Trophoblast cell (in vitro differentiated cells and primary cell): ENCODE results near the gene ULK4.

Experiments used
- DNase-seq, 2 donors: peaks; one replicate each; pipeline ENCODE4 v3.0.0-alpha.2; 2016
- H2AFZ ChIP-seq: 2 replicates; pipeline ENCODE4 v1.6.1; 2013; ENCODE audit warnings: low read length, moderate library complexity, mild to moderate bottlenecking; ENCODE audit not compliant: insufficient read depth, poor library complexity
- H2AK5ac ChIP-seq: 2 replicates; pipeline ENCODE4 v1.6.1; 2013; ENCODE audit warnings: mild to moderate bottlenecking, low read length
- H2BK120ac ChIP-seq: 2 replicates; pipeline ENCODE4 v1.6.1; 2013; ENCODE audit warnings: low read length, mild to moderate bottlenecking, moderate library complexity; ENCODE audit not compliant: insufficient read depth, poor library complexity
- H2BK12ac ChIP-seq: 2 replicates; pipeline ENCODE4 v1.6.1; 2013; ENCODE audit warnings: mild to moderate bottlenecking, low read length, moderate library complexity
- H2BK5ac ChIP-seq: 2 replicates; pipeline ENCODE4 v1.6.1; 2013; ENCODE audit warnings: low read length, low read depth, moderate library complexity, mild to moderate bottlenecking; ENCODE audit not compliant: poor library complexity
- H3K14ac ChIP-seq: 2 replicates; pipeline ENCODE4 v1.6.1; 2013; ENCODE audit warnings: mild to moderate bottlenecking, low read length
- H3K18ac ChIP-seq: 2 replicates; pipeline ENCODE4 v1.6.1; 2013; ENCODE audit warnings: mild to moderate bottlenecking, low read length
- H3K23ac ChIP-seq: 2 replicates; pipeline ENCODE4 v1.6.1; 2013; ENCODE audit warnings: low read length
- H3K27ac ChIP-seq: 2 replicates; pipeline ENCODE4 v1.5.1; 2013; ENCODE audit warnings: low read depth, mild to moderate bottlenecking, inconsistent platforms, low read length, moderate library complexity
- H3K27me3 ChIP-seq: 2 replicates; pipeline ENCODE4 v1.6.1; 2013; ENCODE audit warnings: inconsistent platforms, mild to moderate bottlenecking, low read length, moderate library complexity; ENCODE audit not compliant: insufficient read depth
- H3K36me3 ChIP-seq, 2 experiments: 1 replicate in 1 of 2; 2 replicates in 1 of 2; pipeline ENCODE4 v1.6.1; 2013; ENCODE audit warnings: low read length in 2 of 2, mild to moderate bottlenecking in 2 of 2, moderate library complexity in 1 of 2; ENCODE audit not compliant: insufficient read depth in 2 of 2, control insufficient read depth in 1 of 2
- H3K4ac ChIP-seq: 2 replicates; pipeline ENCODE4 v1.6.1; 2013; ENCODE audit warnings: low read depth, mild to moderate bottlenecking, low read length, moderate library complexity
- H3K4me1 ChIP-seq, 2 experiments: 1 replicate in 1 of 2; 2 replicates in 1 of 2; pipeline ENCODE4 v1.6.1; 2013; ENCODE audit warnings: low read length in 2 of 2, mild to moderate bottlenecking in 2 of 2, moderate library complexity in 1 of 2; ENCODE audit not compliant: insufficient read depth in 2 of 2, control insufficient read depth in 1 of 2
- H3K4me2 ChIP-seq: 2 replicates; pipeline ENCODE4 v1.6.1; 2013; ENCODE audit warnings: inconsistent platforms, mild to moderate bottlenecking, low read length, moderate library complexity
- H3K4me3 ChIP-seq: 2 replicates; pipeline ENCODE4 v1.5.1; 2013; ENCODE audit warnings: mild to moderate bottlenecking, low read depth, low read length, inconsistent platforms
- H3K79me1 ChIP-seq: one replicate; pipeline ENCODE4 v1.6.1; 2013; ENCODE audit warnings: low read length
- H3K79me2 ChIP-seq: 2 replicates; pipeline ENCODE4 v1.6.1; 2013; ENCODE audit warnings: low read length, mild to moderate bottlenecking; ENCODE audit not compliant: control insufficient read depth, insufficient read depth, poor library complexity
- H3K9ac ChIP-seq: 2 replicates; pipeline ENCODE4 v1.6.1; 2013; ENCODE audit warnings: mild to moderate bottlenecking, low read length
- H3K9me3 ChIP-seq: 2 replicates; pipeline ENCODE4 v1.6.1; 2013; ENCODE audit warnings: low read depth, mild to moderate bottlenecking, control low read depth, inconsistent platforms, low read length; ENCODE audit not compliant: insufficient read depth
- H4K12ac ChIP-seq: 2 replicates; pipeline ENCODE4 v1.6.1; 2013; ENCODE audit warnings: low read depth, mild to moderate bottlenecking, low read length, moderate library complexity
- H4K8ac ChIP-seq: 2 replicates; pipeline ENCODE4 v1.6.1; 2013; ENCODE audit warnings: low read depth, mild to moderate bottlenecking, low read length, moderate library complexity
- H4K91ac ChIP-seq: one replicate; pipeline ENCODE4 v1.6.1; 2013; ENCODE audit warnings: low read depth, mild to moderate bottlenecking, low read length, moderate library complexity
- WGBS: extraction: QIAGEN DNeasy Blood & Tissue Kit; methylation state at CpG from one replicate; pipeline ENCODE4 v1.1.7; 2013; ENCODE audit warnings: missing lambda C conversion rate; ENCODE audit not compliant: insufficient read length, insufficient coverage; ENCODE audit errors: extremely low coverage; 5-methylcytosine and 5-hydroxymethylcytosine counted together

The ULK4 gene

DNA sequence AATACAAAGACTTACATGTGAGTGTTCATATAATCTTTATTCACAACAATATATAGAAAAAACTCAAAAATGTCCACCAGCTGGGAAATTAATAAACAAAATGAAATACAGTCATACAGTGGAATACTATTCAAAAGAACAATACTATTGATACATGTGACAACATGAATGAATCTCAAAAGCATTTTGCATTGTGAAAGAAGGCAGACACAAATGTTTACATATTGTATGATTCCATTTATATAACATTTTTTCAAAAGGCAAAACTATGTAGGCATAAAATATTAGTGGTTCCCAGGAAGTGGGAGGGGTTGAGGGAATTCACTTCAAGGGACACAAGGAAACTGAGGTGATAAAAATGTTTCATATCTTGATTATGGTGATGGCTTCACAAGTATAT is 459.4 kb downstream of the ULK4 start:
- H2AFZ ChIP-seq: no peak overlapping the region
- H3K27me3 ChIP-seq: no peaks in the 10 kb centered on the region
- no peak overlapping the region for H2BK5ac ChIP-seq
- no peak overlapping the region for H4K12ac ChIP-seq
- H3K9me3 ChIP-seq: no peaks in the 10 kb centered on the region
- no peak overlapping the region for H2AK5ac ChIP-seq
- H3K4me3 ChIP-seq: no peak overlapping the region
- H4K8ac ChIP-seq: no peak overlapping the region
- no peak overlapping the region for H3K27ac ChIP-seq
- H3K18ac ChIP-seq: no peak overlapping the region
- no peak overlapping the region for H3K4me2 ChIP-seq
- H3K79me2 ChIP-seq: no peaks in the 10 kb centered on the region
- no peak for DNase-seq
- H3K4me1 ChIP-seq: no peaks in the 10 kb centered on the region
- H3K4ac ChIP-seq: no peak overlapping the region
- H3K36me3 ChIP-seq: no peaks in the 10 kb centered on the region
- no peak overlapping the region for H3K14ac ChIP-seq
- no peak overlapping the region for H3K23ac ChIP-seq
- no peak overlapping the region for H3K9ac ChIP-seq
- no peak overlapping the region for H2BK12ac ChIP-seq
- H2BK120ac ChIP-seq: no peak overlapping the region
- no peak overlapping the region for H4K91ac ChIP-seq
- H3K79me1 ChIP-seq: no peaks in the 10 kb centered on the region

DNA sequence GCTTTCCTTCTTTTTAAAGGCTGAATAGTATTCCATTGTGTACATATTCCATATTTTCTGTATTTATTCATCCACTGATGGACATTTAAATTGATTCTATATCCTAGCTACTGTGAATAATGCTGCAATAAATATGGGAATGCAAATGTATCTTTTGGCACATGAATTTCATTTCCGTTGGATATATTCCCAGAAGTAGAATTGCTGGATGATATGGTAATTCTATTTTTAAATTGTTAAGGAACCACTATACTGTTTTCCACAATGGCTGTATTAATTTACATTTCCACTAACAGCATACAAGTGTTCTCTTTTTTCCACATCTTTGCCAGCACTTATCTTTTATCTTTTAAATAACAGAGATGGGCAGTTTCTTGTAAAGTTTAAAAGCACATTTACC is 459.9 kb downstream of the ULK4 start:
- no peak overlapping the region for H3K14ac ChIP-seq
- H4K91ac ChIP-seq: no peak overlapping the region
- no peak overlapping the region for H4K12ac ChIP-seq
- H3K79me2 ChIP-seq: no peaks in the 10 kb centered on the region
- no peaks in the 10 kb centered on the region for H3K27me3 ChIP-seq
- no peaks in the 10 kb centered on the region for H3K36me3 ChIP-seq
- H3K9me3 ChIP-seq: no peaks in the 10 kb centered on the region
- WGBS: no CpG with 5 or more reads among the region's 1 CpG
- no peak overlapping the region for H2BK12ac ChIP-seq
- no peak for DNase-seq
- H2BK120ac ChIP-seq: no peak overlapping the region
- H3K9ac ChIP-seq: no peak overlapping the region
- H2AFZ ChIP-seq: no peak overlapping the region
- no peak overlapping the region for H3K4me3 ChIP-seq
- no peak overlapping the region for H4K8ac ChIP-seq
- H2AK5ac ChIP-seq: no peak overlapping the region
- H3K79me1 ChIP-seq: no peaks in the 10 kb centered on the region
- H3K18ac ChIP-seq: no peak overlapping the region
- no peak overlapping the region for H3K4ac ChIP-seq
- H3K27ac ChIP-seq: no peak overlapping the region
- H2BK5ac ChIP-seq: no peak overlapping the region
- no peak overlapping the region for H3K4me2 ChIP-seq
- no peak overlapping the region for H3K23ac ChIP-seq
- H3K4me1 ChIP-seq: no peaks in the 10 kb centered on the region

DNA sequence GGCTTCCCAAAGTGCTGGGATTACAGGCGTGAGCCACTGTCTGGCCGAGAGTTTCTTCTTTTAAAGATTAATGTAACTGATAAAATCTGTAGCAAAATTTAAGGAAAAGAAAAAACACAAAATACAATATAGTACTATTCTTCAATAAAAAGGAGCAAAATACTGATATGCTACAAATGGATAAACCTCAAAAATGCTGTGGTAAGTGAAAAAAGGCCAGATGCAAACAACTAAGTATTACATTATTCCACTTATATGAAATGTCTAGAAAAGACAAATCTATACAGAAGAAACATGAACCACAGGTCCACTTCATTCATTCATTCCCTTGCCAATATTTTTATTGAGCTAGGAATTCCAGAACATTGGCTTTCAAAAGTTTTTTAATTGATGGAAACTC is 463.1 kb downstream of the ULK4 start:
- Histone ChIP-seq H3K27me3 (no peaks in the 10 kb centered on the region), H3K14ac (no peak overlapping the region), H4K12ac (no peak overlapping the region), H3K18ac (no peak overlapping the region), H3K27ac (no peak overlapping the region), H4K91ac (no peak overlapping the region), H2BK5ac (no peak overlapping the region), H3K9ac (no peak overlapping the region), H3K4me2 (no peak overlapping the region), H3K9me3 (no peaks in the 10 kb centered on the region), H3K36me3 (no peaks in the 10 kb centered on the region), H3K4me1 (no peaks in the 10 kb centered on the region), H4K8ac (no peak overlapping the region), H3K79me2 (no peaks in the 10 kb centered on the region), H2AK5ac (no peak overlapping the region), H3K4ac (no peak overlapping the region), H3K79me1 (no peaks in the 10 kb centered on the region), H3K4me3 (no peak overlapping the region), H2AFZ (no peak overlapping the region), H3K23ac (no peak overlapping the region), H2BK120ac (no peak overlapping the region), H2BK12ac (no peak overlapping the region)
- WGBS: no CpG with 5 or more reads among the region's 2 CpGs
- no peak for DNase-seq

DNA sequence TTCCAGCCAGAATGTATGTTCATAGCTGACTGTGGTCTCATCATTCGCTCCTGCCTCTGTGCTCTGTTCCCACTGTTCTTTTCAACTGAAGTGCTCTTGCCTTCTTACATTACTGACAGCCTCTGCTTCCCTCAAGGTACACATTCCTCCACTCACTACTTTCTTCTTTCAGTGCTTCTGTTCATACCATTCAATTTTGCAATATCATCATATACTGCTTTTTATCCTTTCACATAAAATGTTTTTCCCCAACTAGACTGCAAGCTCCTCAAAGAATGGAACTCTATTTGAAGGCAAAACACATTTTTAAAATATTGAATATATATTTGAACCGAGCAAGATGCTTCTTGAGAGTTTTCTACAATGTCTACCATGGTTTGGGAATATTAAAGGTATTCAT is 471.5 kb downstream of the ULK4 start:
- Histone ChIP-seq H3K79me2 (no peaks in the 10 kb centered on the region), H3K27ac (no peak overlapping the region), H4K91ac (no peak overlapping the region), H3K9ac (no peak overlapping the region), H3K9me3 (no peaks in the 10 kb centered on the region), H2AFZ (no peak overlapping the region), H3K4me3 (no peak overlapping the region), H4K12ac (no peak overlapping the region), H3K79me1 (no peaks in the 10 kb centered on the region), H3K4me1 (no peaks in the 10 kb centered on the region), H3K14ac (no peak overlapping the region), H2BK120ac (no peak overlapping the region), H3K4ac (no peak overlapping the region), H4K8ac (no peak overlapping the region), H3K27me3 (no peaks in the 10 kb centered on the region), H3K23ac (no peak overlapping the region), H3K18ac (no peak overlapping the region), H3K36me3 (no peaks in the 10 kb centered on the region), H2BK12ac (no peak overlapping the region), H2BK5ac (no peak overlapping the region), H3K4me2 (no peak overlapping the region), H2AK5ac (no peak overlapping the region)
- WGBS: no CpG with 5 or more reads among the region's 2 CpGs
- DNase-seq: no peak

DNA sequence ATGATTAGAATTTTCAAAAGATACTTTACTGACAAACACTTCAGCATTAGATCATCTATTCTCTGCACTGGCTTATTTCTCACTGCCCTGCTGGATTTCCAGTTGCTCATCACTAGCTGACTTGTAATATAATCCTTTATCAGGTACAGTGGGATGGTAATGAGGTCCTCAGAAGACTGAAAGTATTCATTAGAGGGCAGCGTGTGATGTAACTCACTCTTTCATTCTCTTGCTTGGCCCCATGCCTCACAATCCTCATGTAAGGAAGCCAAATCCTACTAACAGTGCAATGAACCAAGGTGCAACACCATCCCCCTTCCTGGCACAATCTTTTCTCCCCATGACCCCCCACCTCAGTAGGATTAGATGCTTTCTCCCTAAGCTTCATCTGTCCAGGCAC is 472.7 kb downstream of the ULK4 start:
- Histone ChIP-seq H2BK12ac (no peak overlapping the region), H3K4me1 (no peaks in the 10 kb centered on the region), H4K12ac (no peak overlapping the region), H3K27me3 (no peaks in the 10 kb centered on the region), H3K9me3 (no peaks in the 10 kb centered on the region), H3K36me3 (no peaks in the 10 kb centered on the region), H4K8ac (no peak overlapping the region), H3K4ac (no peak overlapping the region), H3K79me1 (no peaks in the 10 kb centered on the region), H2AK5ac (no peak overlapping the region), H2AFZ (no peak overlapping the region), H3K79me2 (no peaks in the 10 kb centered on the region), H2BK5ac (no peak overlapping the region), H3K27ac (no peak overlapping the region), H3K9ac (no peak overlapping the region), H3K23ac (no peak overlapping the region), H2BK120ac (no peak overlapping the region), H4K91ac (no peak overlapping the region), H3K14ac (no peak overlapping the region), H3K18ac (no peak overlapping the region), H3K4me3 (no peak overlapping the region), H3K4me2 (no peak overlapping the region)
- no CpG with 5 or more reads among the region's 1 CpG for WGBS
- no peak for DNase-seq
